Measurements from ENCODE around the gene MEF2C.
A peak's percentile ranks its signal among the peaks of the same experiment; 100 is the strongest.

The MEF2C gene

DNA sequence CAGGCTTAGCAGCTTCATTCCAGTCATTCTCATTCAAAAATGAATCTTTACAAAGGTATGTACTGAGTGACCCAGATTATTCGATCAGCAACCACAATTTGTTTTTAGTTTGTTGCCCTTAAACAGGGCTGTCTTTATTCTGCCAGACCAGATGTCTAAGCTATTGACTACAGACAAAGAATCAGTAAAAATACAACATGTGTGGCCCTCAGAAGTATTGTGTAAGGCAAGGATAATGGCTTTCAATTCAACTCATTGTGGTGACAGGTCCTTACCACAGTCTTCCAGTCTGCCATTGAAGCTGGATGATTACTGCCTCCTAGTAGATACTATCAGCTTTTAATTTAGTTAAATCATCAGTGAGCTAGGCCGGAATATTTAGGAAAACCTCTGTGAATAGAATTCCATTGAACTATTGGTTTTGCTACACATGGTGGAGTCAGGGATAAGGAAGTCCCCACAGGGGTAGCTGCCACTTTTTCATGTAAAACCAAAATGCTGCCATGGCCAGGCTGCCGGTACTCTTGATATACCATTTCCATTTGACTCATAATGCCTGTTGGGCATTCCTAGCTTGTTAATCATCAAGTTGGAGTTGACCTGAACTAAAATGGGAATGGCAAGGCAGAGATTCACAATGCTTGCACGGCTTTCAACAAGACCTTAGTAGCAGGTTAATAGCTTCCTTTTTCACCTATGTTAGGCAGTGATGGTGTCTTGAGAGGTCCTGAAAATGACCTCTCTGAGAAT is 175.6 kb downstream of the MEF2C start:
- DNase-seq = no peak

DNA sequence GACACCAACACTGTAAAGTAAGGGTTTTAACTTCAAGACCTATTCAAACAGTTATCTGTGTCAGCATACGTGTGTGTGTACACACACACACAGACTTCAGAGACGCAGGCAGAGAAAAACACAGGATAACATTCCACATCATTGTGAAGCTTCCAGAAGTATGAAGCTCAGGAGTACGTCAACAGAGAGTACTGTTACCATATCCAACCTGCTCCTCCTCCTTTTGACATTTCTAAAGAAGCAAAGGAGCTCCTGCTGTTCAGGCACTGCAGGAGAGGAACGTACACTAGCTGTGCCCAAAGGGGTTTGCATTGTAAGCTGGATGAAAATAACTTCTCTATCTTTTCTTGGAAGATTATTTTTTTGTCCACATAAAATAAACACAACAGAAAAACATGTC is 180.7 kb downstream of the MEF2C start:
- DNase-seq = no peak

DNA sequence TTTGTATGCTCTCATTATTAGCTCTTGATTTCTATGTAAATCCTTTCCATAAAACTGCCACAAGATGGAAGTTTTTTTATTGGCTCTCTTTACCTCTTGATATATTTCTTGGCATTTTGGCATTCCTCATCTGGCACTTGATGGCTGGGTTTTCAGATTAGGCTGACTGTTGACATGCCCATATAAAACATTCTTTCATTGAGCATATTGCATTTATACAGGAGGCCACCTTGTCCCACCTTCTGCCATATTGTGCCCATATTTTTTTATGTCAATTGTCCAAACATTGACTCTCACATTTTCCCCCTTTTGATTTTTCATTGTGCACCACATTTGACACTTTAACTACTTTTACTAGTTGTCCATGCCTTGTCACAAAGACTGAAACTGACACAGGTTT is 182.9 kb downstream of the MEF2C start:
- DNase-seq = no peak

DNA sequence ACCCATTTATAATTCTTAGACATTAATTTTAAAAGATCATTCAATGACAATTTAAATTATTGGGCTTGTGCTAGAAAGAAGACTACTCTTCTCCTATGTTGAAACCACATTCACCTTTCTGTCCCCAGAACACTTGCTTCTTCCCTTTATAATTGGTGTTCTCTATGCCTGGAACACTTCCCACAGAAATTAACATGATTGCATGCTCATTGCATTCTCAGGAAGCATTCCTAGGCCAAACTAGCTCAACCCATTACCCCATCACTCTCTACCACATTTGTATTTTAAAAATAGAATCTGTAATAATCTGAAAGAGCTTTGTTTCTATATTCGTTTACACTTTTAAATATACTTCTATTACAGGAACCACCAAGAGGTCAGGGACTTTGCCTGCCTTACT is 184.7 kb downstream of the MEF2C start:
- no peak for DNase-seq

DNA sequence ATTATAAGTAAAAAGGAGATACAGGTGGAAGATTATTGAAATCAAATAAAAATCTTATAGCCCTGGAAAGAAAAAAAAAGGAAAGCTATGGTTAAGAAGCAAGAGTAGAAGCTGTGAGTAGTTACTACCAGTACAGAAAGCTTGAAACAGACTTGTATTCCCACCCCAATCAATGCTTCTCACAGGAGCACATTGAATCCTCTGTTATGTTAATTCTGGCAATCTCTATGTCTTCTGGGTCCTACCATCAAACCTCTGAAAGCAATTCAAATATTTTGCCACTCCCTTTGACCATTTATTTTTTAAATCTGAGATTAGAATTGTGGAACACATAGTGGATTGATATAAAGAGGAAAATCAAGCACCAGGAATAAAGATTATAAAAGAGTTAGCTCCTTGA is 186.5 kb downstream of the MEF2C start:
- no peak for DNase-seq

DNA sequence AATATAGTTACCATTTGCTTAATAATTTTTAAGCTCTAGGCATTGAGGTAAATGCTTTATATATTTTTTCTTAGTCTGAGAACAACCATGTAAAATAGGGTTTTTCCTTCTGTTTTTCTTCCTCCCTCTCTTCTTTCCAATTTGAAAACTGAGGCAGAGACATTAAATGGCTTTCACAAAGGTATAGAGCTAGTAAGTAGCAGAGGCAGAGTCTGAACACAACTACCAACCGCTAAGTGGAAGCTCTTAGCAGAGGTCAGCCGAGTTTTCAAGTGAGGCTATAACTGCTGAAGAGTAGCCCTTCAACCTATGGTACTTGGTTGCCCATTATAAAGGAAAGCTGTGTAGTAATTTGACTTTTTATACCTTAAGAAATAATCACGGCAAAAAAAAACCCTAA is 187.1 kb downstream of the MEF2C start:
- DNase-seq = no peak

DNA sequence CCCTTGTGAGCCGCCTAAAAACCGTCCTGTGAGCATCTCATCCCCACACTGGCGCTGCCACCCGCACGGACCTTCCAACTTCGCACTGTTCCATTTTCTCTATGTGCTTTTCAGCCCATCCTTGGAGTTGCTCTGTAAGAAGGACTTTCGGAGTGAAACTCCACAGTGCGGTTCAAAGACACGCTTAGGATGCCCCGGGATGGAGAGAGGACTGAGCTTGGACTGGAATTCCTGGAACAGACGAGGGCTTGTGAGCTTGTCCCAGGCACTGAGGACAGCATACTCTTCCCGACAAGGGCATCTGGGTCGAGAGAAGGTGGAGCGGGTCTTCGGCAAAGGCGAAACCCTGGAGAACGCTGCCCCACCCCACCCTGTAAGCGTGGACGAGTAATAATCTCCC is 187.8 kb downstream of the MEF2C start:
- no peak for DNase-seq

DNA sequence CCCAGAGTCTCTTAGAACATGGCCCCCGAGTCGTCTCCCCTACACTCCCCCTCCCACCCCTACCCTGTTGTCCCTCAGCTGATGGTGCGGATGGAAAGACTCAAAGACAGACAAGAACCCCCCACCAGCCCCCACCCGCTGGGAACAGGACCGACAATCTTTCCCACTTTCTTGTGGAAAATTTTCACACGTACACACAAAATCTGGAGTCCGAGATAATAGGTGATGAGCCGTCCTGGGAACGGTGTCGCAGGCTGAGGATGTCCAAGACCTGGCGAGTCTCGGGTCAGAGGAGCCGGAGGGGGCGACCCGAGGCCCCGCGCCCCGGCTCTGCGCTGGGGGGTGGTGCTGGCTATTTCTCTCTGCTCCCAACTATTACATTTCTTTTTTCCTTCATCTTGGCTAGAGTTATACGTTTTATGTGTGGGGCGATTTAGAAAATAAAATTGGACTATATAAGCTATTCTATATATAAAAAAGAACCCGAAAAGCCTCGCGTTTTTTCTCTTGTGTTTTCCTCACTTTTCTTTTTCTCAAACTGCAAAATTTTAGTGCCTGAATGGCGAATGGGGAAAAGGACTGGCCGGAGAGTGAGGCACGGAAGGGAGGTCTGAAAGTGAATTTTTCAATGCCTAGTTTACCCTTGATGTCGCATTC is 188.8 kb downstream of the MEF2C start:
- no peak for DNase-seq

DNA sequence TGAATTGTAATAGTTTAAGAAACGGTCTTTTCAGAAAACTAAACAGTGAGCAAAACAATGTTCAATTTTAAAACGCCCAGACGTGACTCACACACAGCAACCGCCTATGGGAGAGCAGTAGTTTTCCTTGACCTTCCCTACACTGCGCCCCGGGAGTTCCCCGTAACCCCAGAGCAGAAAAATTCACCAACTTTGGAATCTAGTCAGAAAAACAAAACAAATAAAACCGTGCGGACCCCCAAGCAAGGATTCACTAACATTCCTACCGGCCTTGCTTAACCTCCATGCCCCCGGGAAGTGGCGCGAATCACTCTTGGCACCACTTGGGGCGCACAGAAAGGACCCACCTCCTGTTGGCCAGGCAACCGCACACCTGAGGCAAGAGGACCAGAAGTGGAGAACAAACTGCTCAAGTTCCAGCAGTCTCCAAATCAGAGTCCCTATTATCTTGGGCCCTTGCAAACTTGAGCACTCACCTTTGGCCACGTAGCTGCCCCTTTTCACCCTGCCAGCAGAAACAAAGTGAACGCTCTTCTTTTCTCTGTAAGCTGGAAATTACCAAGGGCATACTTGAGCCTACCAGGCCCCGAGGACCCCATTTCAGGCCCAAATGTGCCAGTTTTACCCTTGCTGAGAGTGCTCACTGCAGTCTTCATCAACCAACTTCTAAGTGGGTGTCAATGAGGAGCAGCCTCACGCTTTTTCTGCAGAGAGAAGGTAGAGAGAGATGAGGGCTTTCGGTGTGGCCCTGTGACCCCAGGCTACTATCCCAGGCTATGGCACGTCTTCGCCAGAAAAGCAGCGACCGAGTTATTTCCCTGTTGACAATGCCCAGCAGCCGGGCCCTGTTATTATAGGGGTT is 189.7 kb downstream of the MEF2C start:
- DNase-seq = no peak

DNA sequence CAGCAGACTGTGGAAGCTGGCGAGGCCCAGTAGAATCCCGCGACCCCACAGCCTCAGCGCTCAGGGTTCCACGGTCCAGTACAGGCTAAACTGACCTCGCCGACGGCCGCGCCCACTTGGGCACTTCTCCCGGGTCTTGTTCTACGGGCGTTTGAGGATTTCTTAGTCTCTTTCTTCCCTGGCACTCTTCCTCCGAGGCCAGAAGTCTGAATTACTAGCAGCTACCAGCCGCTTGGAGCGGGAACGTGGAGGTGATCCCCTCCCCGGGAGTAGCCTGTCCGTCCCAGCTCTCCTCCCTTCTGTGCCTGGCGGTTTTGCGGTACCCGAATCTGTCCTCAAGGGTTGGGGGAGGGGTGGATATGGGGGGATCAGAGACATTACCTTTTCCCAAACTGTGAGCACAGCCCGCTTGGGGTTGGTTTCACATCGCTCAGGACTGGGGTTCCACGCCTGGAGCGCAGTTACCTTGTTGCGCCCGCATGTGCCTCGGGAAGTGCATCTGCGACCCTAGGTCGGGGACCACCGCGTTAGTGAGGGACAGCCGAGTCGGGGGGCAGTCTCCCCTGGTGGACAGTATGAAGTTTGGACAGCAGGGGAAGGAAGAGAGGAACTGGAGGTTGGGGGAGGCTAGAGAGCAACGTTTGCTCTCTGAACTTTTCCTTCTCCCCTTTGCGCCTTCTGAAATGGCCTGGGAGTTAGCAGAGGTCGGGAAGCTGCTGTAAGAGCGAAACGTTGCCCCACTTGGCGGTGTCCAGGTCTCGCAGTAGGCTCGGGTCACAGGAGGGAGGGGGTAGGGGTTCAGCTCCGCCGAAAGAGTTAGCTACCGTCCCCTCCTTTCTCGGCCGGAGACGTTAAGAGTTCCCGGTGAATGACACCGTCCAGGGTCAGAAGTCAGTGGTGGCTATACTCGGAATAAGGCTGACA is 190.8 kb downstream of the MEF2C start:
- peak; percentile 1 for DNase-seq

DNA sequence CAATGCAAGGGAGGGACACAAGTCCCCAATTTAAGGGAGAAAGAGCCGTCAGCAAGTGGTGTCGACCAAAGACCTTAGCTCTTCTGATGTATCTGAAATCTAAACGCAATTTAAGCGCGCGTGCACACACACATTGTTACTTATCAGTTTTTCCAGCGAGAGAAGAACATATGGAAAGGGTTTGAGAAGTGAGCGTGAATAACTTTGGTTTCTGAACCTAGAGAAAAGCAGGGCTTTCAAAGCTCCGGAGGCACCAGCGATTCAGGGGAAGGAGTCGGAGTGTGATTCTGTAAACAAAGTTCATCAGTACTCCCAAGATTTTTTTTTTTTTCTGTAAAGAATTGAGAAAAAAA is 191.8 kb downstream of the MEF2C start:
- DNase-seq = no peak

DNA sequence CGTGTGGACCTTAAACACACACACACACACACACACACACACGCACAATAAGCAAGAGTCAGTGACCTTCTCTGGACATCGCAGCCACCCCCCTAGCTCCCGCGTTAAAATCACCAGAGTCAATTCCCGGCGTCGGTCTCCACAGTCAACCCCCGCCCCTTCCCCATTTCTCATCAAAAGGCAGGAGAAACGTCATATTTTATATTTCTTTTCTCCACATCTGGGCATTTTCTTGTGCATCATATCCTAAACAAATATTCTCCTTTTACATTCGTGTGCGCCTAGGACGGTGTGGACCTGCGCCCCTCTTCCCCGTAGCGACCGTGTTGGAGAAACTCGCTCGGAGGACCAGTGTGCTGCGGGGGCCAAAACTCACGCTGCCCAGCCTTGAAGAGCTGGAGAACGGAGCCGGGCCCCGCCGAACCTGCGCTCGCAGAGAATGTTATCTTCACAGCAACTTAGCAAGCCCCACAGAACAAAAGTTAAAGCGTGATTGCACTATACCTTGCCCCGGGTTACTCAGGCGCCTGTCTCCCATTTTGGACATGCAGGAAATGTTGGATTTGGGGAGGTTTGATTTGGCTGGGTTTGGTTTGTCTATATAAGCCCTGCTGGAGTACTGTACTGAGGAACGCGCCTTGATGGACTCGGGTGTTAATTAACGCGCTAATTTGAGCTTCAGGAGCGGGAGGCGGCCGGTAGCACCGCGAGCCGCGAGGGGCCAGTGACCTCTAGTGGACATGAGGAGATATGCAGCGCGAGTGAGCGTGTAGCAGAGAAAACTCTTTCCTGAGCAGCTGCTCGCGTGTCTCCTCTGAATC is 192.4 kb downstream of the MEF2C start:
- peak; percentile 88 for DNase-seq

DNA sequence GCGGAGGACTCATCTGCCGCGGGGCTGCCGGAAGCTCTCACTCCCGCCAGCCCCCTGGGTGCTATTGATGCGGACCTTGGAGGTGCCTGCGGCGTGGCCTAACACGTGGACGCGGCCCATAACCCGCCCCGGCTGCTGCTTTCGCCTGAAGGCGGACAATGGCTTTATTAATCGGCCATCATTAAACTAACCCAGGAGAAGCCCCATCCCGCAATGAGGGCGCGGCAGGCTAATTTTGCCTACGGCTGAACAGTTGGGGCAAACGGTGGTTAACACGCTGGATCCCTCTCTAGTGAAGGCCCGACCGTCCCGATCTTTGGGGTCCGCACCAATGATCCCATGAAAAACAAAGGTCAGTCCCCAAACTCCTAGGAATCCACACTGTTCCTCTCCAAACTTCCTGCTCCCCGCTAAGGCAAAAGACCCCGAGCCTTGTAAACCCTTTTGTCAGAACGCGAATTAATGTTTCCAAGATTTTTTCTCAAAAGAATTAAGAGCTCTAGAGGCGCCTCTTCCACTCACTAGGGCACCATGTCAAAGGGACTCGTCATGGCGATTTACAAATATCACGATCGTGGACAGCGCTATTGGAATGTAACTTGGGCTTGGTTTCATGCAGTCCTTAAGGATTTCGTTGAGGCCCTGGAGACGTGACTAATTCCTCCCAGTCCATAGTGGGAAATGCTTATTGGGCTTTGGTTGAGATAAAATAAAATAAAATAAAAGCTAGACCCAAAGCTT is 193.1 kb downstream of the MEF2C start:
- no peak for DNase-seq

DNA sequence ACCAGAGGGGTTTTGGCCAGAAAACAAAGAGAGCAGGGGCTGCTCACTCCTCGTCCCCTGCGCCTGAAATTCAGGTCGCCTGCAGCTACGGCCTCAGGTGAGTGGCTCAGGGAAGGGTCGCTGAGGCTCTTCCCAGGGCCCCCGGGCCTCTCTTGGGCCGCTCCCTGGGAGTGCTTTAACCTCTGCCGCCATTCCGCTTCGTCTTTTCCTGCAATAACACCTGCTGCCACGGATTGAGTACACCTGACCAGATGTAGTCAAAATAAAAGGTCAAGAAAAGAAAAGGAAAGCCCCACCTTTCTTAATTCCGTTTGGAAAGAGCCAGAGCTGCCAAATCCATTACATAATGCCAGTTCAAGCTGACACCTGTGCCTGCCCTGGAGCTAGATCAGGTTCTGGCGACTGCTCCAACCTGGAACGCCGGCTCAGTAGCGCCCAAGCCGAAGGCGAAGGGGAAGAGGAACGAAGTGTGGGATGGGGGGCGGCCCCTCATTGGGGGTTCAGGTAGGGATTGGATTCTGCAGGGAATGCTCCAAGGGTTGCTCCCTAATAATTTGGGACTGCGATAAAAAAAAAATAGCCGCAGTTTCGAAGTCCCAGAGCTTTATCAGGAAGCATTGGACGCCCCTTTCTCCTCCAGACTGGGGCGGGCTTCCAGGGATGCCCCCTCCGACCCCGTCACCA is 193.9 kb downstream of the MEF2C start:
- no peak for DNase-seq

DNA sequence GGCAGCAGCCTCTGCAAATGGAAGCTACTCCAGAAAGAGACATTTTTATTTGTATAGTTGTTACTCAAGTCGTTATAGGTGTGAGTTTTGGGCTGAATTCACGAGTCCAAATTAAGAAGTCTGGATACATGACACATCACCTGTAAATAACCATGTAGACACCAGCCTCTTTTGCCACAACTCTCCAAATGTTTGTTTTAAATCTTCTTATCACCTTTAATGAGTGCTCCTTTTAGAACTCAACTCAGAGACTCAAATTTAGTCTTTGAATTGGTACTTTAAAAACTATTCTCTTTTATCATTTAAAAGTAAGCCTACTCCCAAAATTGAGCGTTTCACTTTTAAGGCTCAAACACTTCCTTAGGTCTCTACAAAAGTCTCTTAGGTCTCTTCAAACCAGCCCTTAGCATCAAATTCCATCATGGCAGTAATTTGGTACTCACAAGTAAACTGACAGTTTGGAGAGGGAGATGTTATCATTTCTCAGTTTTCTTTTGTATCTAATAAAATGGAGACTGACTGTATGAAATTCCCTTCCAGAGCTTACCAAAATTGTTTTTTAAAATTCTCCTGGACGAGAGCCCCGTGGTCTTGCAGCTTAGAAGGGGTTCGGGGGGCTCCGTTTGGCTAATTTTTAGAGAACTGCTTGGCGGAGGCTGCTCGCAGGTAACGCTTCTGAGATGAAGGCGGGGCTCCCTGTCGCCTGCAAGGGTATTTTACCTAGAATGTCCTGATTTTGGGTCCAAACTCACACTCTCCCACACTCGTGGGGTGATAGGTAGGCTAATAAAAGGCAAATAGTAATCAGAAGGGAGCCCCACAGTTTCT is 194.6 kb downstream of the MEF2C start:
- no peak for DNase-seq

DNA sequence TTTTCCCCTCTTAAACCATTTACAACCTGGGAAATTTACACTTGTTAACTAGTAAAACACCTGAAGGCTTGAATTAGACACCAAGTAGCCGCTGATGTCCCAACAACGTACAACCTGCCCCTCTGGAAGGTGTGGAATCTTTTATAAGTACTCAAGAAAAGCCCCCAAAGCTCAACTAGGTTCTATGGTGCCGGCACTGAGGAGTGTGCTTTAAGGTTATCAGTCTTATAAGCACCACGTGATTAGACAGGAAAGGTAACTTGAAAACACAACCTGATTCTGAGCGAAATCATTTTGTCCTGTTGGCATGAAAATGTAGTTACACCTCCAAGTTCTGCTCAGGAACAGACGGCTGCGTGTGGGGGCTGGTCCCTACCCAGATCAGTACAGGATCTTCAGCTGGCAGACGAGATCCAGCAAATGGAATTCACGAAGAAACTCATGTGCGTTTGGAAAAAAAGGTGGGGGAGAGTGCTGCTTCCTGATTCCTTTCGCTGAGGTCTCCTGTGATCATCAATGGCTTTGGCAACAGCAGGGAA is 195.5 kb downstream of the MEF2C start:
- DNase-seq = no peak

DNA sequence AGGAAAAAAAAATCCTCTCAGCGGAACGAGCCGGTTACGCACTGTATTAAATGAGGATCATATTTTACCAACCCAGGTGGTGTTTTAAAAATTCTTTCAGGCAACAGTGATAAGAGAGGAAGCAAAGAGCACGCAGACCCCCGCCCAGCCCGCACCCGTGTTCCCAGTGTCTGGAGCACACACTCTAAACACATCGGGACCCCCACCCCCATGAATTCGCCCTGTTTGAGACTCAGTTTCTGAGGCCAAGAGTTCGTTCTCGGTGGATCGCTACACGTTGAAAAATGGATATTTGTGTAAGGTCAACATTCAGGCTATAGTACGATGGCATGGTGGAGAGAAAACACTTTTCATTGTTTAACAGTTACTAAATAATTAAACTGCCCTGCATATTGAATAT is 196.3 kb downstream of the MEF2C start:
- DNase-seq = no peak

DNA sequence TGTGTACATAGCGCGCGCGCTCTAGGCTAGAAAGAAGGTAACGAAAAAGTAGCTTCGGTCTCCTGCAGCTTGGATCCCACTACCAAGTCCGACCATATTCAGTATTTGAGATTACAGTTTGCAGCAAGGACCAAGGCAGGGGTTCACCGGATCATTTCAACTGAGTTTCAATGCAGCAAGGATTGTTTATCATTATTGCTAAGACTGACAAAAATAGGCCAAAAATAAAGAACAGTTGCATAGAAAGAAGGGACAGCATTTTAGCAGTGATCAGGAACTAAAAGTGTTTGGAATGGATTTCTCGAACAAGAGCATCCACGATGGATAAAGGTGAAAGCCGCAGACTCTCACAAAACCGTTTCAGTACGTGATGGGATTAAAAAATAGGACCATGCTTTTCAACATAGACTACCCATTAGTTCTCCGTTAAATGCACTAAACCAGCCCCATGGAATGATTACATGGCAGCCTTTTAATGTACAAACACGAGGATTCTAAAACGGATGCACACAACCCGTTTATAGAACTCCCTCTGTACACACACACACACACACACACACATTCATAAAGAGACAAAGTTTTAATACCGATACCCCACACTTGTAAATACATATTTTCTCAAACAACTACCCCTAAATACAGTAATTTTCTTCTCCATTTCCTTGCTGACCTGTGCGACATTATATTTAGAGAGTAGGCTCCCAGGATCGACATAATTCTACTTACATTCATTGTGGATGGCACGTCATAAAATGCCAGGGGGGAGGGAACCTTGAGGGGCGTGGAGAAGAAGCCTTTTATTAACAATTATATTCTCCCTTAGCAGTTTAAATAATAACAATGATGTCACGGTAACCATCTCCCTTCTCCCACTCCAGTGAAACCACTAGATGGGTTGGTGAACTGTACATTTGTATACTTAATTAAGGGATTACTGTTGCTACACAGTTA is 197.1 kb downstream of the MEF2C start:
- DNase-seq = no peak

All from hematopoietic multipotent progenitor cell treated with erythropoietin and hydrocortisone succinate and interleukin-3 and kit ligand, for 6 days (in vitro differentiated cells).